Body of pancreas (tissue), 4 donors: ENCODE results near the gene ABI3BP. TPM values are rescaled to one million over a fixed set of nuclear protein-coding genes. Genes with fewer than 3 reads are reported as not detected.

ENCODE experiments used
- ATAC-seq: fragments of 150-250 bp; one replicate; pipeline ENCODE4 v1.9.1; 2016
- DNase-seq, 4 donors: peaks; one replicate each; pipeline ENCODE4 v3.0.0-alpha.2; 2019
- H3K27ac ChIP-seq, 4 donors: fragments of 200-600 bp; sonication (generic); 1 replicate in 3 of 4; 2 replicates in 1 of 4; pipeline versions ENCODE4 v1.5.1 to v1.6.1; 2016 to 2019; ENCODE audit warnings: mild to moderate bottlenecking in 1 of 4, mixed read lengths in 1 of 4, moderate library complexity in 1 of 4
- H3K27me3 ChIP-seq, 2 donors: fragments of 200-600 bp; sonication (generic); one replicate each; pipeline ENCODE4 v1.6.0; 2016; ENCODE audit warnings: mild to moderate bottlenecking in 1 of 2
- H3K36me3 ChIP-seq, 2 donors: fragments of 200-600 bp; sonication (generic); replicated peaks in 1 of 2; 2 replicates each; pipeline ENCODE4 v1.5.1; 2016; ENCODE audit warnings: low read depth in 2 of 2; ENCODE audit not compliant: insufficient read depth in 1 of 2
- H3K4me1 ChIP-seq: fragments of 200-600 bp; sonication (generic); one replicate; pipeline ENCODE4 v1.6.0; 2016
- H3K4me3 ChIP-seq, 2 donors: fragments of 200-600 bp; sonication (generic); 1 replicate in 1 of 2; 2 replicates in 1 of 2; pipeline ENCODE4 v1.5.1; 2016 to 2019
- H3K9me3 ChIP-seq, 3 donors: fragments of 200-600 bp; sonication (generic); 1 replicate in 2 of 3; 2 replicates in 1 of 3; pipeline ENCODE4 v1.5.1; 2016
- CTCF ChIP-seq, 7 experiments: fragments of 450-650 bp in 4 of 7; fragments of 200-600 bp in 3 of 7; sonication (generic) in 3 of 7; IDR thresholded peaks; one replicate each; pipeline ENCODE4 v1.5.1; 2016 to 2019; ENCODE audit warnings: antibody characterized with exemption in 7 of 7
- POLR2A ChIP-seq, 3 donors: fragments of 450-650 bp; IDR thresholded peaks; one replicate each; pipeline ENCODE4 v1.6.1; 2016; ENCODE audit warnings: antibody characterized with exemption in 3 of 3, mild to moderate bottlenecking in 2 of 3
- WGBS, 2 donors: methylation state at CpG; one replicate each; pipeline ENCODE4 v1.1.5; 2017; 5-methylcytosine and 5-hydroxymethylcytosine counted together
- intact Hi-C: fragments of 100-400 bp; cut with DNase I; formaldehyde crosslinking; loops from one replicate; pipeline ENCODE4 v1.15.1; 2023
- total RNA-seq, 2 donors: library from RNA; depleted of rRNA; stranded (reverse); fragments of >200 nt; gene quantifications; one replicate each; pipeline ENCODE4 v1.1.0, GENCODE V29; 2016

The ABI3BP gene
- total RNA-seq, 2 donors from 2014 or later: 9.3 to 19.8 TPM

GRCh38 chr3:100753846-100754245 is 239.4 kb downstream of the ABI3BP start:
- Histone ChIP-seq H3K27ac (no peak overlapping the region), H3K9me3 (no peaks in the 10 kb centered on the region), H3K36me3 (peaks cover 0 to 12% of the 10 kb centered on the region in 2 donors), H3K4me1 (no peaks in the 10 kb centered on the region), H3K27me3 (no peaks in the 10 kb centered on the region), H3K4me3 (no peak overlapping the region)
- intact Hi-C loops: no loop called here
- DNase-seq (no peak), ATAC-seq (no peak)
- WGBS, 2 donors: 76 to 89% methylated on average over 2 of the region's 2 CpGs
- TF ChIP-seq CTCF (IDR thresholded peaks at IDR 0.05): no peak
- no peak for TF ChIP-seq POLR2A (IDR thresholded peaks at IDR 0.05)

GRCh38 chr3:100748967-100749366 is 244.3 kb downstream of the ABI3BP start:
- WGBS, 2 donors: 51 to 66% methylated on average over 2 of the region's 2 CpGs
- intact Hi-C loops: loop anchor here (10.0 kb wide), 1 partner anchor 446 kb away; no protein-coding TSS in a partner anchor

GRCh38 chr3:100748220-100748619 is 245.0 kb downstream of the ABI3BP start:
- H3K27me3 ChIP-seq: no peaks in the 10 kb centered on the region
- H3K4me1 ChIP-seq: no peaks in the 10 kb centered on the region
- H3K9me3 ChIP-seq: no peaks in the 10 kb centered on the region
- H3K4me3 ChIP-seq: no peak overlapping the region
- H3K36me3 ChIP-seq: peaks cover 6 to 24% of the 10 kb centered on the region in 2 donors
- no peak for TF ChIP-seq POLR2A (IDR thresholded peaks at IDR 0.05)
- TF ChIP-seq CTCF (IDR thresholded peaks at IDR 0.05): no peak
- no peak for ATAC-seq
- no peak for DNase-seq
- WGBS, 2 donors: 98% methylated on average over 6 of the region's 6 CpGs
- no peak overlapping the region for H3K27ac ChIP-seq
- intact Hi-C loops: loop anchor here (10.0 kb wide), 1 partner anchor 447 kb away; no protein-coding TSS in a partner anchor

More at GRCh38 chr3:100748967-100749366, 244.3 kb downstream of the ABI3BP start:
- H3K27ac ChIP-seq: no peak overlapping the region
- H3K27me3 ChIP-seq: no peaks in the 10 kb centered on the region
- DNase-seq: no peak
- no peaks in the 10 kb centered on the region for H3K9me3 ChIP-seq
- H3K4me3 ChIP-seq: no peak overlapping the region
- TF ChIP-seq CTCF (IDR thresholded peaks at IDR 0.05) (no peak), POLR2A (IDR thresholded peaks at IDR 0.05) (no peak)
- ATAC-seq: no peak
- peaks cover 6 to 24% of the 10 kb centered on the region in 2 donors for H3K36me3 ChIP-seq
- no peaks in the 10 kb centered on the region for H3K4me1 ChIP-seq

- H3K27ac ChIP-seq: no peak overlapping the region
- ATAC-seq: no peak
- H3K9me3 ChIP-seq: no peaks in the 10 kb centered on the region
- no peaks in the 10 kb centered on the region for H3K4me1 ChIP-seq
- WGBS, 2 donors: 84 to 88% methylated on average over 3 of the region's 3 CpGs
- TF ChIP-seq POLR2A (IDR thresholded peaks at IDR 0.05) (no peak), CTCF (IDR thresholded peaks at IDR 0.05) (no peak)
- no peaks in the 10 kb centered on the region for H3K27me3 ChIP-seq
- no peak overlapping the region for H3K4me3 ChIP-seq
- peaks cover 13 to 18% of the 10 kb centered on the region in 2 donors for H3K36me3 ChIP-seq
- DNase-seq: no peak
- intact Hi-C loops: loop anchor here (10.0 kb wide), 1 partner anchor 449 kb away; no protein-coding TSS in a partner anchor
Observed at GRCh38 chr3:100746092-100746491, 247.1 kb downstream of the ABI3BP start.

GRCh38 chr3:100745617-100746016 is 247.6 kb downstream of the ABI3BP start:
- no peak overlapping the region for H3K27ac ChIP-seq
- H3K4me1 ChIP-seq: no peaks in the 10 kb centered on the region
- no peak for TF ChIP-seq CTCF (IDR thresholded peaks at IDR 0.05)
- TF ChIP-seq POLR2A (IDR thresholded peaks at IDR 0.05): no peak
- intact Hi-C loops: loop anchor here (10.0 kb wide), 1 partner anchor 449 kb away; no protein-coding TSS in a partner anchor
- H3K36me3 ChIP-seq: peaks cover 13 to 18% of the 10 kb centered on the region in 2 donors
- H3K9me3 ChIP-seq: no peaks in the 10 kb centered on the region
- no peak overlapping the region for H3K4me3 ChIP-seq
- no peaks in the 10 kb centered on the region for H3K27me3 ChIP-seq
- no peak for ATAC-seq
- DNase-seq: no peak
